SKM-1 treated with dmso at 0.1 percent for 144 hours (cell line): ENCODE data around the gene DERA.
"Not testable (repeated sequence)": the region's sequence is repeated elsewhere in the genome, so short reads cannot be mapped to it uniquely, and the experiment has no call there.

Experiments
- DNase-seq: peaks from one replicate; lab custom pipeline; 2025; ENCODE audit not compliant: unreplicated experiment; lab: John Stamatoyannopoulos, UW

The DERA gene

DNA sequence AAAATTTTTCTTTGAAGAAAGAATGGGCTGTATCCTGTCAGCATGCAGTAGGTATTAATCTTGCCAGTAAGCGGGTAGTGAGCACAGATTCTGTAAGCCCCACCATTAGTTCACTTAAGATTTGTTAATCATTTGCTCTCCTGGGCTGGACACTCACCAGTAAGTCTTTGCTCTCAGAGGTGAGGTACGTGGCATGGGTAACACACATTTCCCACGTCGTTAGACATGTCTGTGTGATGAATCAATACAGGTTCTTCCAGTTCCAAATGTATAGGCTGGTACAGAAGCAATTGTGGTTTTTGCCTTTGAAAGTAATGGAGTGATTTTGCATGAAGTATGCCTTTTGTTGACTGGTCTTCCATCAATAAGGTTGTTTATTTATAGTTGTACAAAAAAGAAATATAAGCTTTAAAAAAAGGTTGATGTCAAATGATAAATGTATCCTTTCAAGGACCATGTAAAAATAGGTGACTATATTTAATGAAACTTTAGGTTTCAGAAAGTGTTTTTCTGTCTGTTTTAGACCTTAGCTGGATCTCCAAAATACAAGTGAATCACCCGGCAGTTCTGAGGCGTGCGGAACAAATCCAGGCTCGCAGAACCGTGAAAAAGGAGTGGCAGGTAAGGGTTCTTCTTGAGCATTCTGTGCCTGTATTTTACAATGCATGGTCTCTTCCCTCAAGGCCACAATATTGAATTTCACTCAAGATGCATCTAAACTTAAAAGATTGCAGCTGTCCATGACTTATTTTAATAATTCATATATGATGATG is 45.5 kb downstream of the DERA start:
- DNase-seq: no peak

DNA sequence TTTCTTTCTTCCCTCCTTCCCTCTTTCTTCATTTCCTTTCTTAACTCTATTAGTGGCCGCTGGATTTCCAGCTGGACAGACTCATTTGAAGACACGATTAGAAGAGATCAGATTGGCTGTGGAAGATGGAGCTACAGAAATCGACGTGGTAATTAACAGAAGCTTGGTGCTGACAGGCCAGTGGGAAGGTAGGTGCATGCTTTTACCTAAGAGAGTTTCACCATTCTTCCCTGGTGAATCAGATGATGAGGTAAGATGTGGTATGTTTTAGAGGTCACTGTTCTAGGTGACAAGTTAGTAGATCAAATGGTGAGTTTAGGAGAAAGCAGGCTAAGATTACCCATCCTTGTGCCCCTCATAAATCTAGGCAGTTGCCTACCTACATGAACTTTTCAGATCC is 51.6 kb downstream of the DERA start:
- no peak for DNase-seq

- no peak for DNase-seq
Observed at GRCh38 chr12:15963271-15963670, 52.1 kb downstream of the DERA start.

DNA sequence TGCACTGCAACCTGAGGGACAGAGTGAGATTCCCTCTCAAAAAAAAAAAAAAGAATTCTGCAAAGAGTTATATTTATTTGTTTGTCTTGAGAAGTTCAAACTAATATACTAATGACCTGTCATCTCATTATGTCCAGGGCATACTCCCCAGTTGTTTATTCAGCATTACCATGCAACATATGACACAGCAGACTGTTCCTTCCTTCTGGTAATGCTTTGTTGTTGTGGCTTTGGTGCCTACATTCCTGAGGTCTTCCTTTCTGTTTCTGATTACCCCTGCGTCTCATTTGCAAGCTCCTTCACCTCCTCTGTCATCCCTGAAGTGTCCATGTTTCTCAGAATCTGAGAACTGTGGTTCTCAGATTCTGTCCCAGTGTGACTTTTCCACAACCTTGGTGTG is 55.3 kb downstream of the DERA start:
- DNase-seq: no peak

DNA sequence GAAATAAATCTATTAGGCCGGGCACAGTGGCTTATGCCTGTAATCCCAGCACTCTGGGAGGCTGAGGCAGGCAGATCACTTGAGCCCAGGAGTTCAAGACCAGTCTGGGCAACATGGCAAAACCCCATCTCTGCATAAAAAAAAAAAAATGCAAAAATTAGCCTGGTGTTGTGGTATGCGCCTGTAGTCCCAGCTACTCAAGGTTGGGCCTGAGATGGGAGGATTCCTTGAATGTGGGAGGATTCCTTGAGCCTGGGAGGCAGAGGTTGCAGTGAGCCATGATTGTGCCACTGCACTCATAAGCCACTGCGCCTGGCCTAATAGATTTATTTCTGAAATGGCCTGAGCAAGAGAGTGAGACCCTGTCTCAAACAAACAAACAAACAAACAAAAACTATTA is 55.9 kb downstream of the DERA start:
- DNase-seq: not testable (repeated sequence)

DNA sequence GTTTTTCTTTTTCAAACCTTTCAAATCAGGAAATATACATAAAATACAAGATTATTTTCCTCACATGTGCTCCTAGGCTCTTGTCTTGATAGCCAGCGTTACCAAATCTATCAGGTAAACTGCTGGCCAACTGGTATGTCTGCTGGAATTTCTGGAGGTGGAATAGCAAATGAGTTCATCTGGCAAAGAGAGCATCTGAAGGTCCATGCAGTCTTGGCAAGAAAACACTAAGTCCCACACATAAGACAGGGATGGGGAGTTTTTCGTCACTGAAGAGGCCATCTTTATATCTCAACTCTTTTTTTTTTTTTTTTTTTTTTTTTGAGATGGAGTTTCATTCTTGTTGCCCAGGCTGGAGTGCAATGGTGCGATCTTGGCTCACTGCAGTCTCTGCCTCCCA is 60.1 kb downstream of the DERA start:
- DNase-seq: no peak

- no peak for DNase-seq
Observed at GRCh38 chr12:15972894-15973293, 61.8 kb downstream of the DERA start.

- DNase-seq: no peak
Observed at GRCh38 chr12:15977999-15978951, 67.1 kb downstream of the DERA start.

DNA sequence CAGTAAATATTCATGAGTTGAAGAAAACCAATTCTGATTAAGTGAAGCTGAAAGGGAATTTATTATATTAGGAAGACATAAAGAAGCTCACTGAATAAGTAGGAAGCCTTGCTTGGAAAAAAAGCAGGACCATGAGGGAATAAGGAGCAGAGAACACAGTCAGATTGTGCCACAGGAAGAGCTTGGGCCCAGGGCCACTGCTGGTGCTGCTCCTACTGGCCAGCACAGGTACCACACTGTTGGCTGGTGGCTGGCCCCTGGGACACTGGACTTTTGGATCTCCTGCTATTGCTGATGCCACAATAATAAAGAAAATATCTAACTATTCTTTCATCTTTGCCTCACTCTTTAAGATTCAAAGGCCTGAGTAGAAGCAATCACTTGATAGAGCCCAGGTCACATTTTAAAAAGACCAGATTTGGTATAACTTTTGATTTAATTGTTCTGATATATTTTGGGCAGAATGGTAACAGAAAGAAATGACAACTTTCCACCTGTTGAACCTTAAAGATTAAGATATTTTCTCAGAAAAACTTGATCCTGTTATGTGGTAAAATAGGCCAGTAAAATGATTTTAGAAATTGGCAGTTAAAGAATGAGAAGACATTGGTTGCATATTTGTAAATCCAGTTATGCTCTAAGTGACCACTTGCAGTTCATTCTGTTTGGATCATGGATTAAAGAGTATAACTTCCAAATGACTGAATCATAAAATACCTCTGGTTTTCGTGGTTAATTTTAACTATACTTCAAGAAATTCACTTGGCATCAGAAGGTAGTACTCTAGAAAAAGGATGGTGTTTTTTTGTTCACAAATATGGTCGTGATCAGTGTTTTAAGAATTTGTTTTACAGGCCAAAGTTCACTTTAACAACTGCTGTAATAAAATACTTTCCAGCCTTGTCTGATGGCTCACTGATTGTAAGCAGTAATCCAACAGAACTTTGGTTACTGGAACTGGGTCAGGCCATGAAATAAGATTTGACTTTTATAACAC is 68.3 kb downstream of the DERA start:
- DNase-seq: no peak

DNA sequence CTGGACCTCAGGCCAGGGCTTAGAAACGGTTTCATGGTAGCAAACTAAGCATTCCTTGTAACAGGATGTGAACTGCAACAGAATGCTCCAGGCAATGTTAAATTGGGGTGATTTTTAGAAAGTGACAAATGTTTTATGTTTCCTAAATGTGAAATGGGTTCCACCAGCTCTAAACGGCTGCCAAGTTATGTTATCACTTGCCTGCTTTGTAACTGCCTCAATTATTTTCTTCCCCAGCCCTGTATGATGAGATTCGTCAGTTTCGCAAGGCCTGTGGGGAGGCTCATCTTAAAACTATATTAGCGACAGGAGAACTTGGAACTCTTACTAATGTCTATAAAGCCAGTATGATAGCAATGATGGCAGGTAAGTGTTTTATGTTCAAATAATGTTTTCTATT is 70.9 kb downstream of the DERA start:
- no peak for DNase-seq

DNA sequence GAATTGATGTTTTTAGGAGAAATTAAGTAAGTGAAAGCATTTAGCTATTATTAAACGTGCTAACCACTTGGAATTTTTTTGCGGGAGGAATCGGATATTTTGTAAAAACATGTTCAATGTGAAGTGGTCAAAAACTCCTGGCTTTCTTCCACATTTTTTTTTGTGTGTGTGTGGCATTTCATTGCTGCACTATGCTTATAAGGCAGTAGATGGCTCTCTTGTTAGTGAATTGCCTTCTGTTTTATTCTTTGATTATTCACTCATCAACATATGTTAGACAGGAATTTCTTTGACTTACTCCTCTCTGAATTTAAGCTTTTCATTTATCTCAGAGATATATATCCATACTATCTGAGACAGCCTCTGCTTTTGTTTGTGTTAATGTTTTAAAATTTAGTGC is 71.3 kb downstream of the DERA start:
- no peak for DNase-seq

DNA sequence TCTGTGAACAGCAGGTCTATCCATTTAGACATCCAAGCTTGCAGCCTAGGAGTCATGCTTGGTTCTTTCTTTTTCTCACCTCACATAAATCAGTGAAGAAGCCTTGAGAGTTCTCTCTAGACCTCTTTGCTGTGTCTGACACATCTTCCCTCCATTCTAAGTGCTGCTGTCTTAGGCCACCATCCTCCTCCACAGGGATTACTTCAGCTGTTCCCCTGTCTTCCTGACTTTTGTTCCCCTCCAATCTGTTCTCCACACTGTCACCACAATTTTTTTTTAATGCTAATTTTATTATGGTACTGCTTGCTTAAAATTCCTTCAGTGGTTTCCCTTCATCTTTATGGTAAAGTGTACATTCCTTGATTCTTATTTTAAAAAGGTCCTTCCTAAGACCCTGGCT is 71.8 kb downstream of the DERA start:
- no peak for DNase-seq

- DNase-seq: no peak
Observed at GRCh38 chr12:15984097-15984800, 73.1 kb downstream of the DERA start.

DNA sequence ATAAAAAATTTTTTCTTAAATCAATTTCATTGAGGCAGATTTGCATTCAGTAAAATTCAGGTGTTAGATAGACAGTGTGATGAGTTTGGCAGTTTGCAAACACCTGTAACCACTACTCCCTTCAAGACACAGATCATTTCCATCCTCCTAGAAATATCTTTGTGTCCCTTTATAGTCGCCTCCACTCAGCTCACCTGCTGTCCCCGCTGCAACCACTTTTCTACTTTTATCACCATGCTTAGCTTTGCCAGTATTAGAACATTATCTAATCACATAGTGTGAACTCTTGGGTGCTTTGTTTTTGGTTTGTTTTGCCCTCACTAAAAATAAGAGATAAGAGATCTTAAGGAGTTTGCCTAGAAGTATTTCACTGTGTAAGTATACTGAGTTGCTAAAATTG is 73.8 kb downstream of the DERA start:
- no peak for DNase-seq

DNA sequence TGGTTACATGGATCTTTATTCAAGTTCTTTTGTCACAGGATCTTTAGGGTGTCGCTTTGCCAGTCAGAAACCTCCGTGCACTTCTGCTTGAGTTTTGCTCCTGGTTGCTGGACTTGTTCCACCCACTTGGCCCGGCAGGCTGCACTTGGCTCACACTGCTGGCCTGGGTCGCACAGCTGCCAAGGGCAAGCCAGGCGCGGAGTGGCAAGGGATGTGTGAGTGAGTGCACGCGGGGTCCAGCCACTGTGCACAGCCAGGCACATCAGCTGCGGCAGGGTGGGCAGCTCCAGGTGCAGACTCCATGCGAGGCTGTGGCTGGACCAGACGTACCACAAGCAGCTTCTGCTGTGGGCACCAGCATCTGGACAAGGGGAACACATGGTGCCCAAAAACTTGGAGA is 76.6 kb downstream of the DERA start:
- DNase-seq: no peak

- DNase-seq: no peak
Observed at GRCh38 chr12:15988983-15989755, 78.0 kb downstream of the DERA start.

- DNase-seq: no peak
Observed at GRCh38 chr12:15995801-15996200, 84.7 kb downstream of the DERA start.

DNA sequence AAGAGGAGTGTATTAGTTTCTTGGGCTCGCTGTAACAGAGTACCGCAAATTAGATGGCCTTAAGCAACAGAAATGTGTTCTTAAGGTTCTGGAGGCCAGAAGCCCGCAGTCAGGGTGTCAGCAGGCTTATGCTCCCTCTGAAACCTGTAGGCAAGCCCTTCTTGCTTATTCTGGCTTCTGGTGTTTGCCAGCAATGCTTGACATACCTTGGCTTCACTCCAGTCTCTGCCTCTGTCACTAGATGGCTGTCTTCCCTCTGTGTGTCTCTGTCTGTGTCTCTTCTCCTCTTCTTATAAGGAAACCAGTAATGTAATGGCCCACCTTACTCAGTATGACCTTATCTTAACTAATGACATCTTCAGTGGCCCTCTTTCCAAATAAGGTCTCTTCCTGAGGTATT is 85.1 kb downstream of the DERA start:
- DNase-seq: no peak

DNA sequence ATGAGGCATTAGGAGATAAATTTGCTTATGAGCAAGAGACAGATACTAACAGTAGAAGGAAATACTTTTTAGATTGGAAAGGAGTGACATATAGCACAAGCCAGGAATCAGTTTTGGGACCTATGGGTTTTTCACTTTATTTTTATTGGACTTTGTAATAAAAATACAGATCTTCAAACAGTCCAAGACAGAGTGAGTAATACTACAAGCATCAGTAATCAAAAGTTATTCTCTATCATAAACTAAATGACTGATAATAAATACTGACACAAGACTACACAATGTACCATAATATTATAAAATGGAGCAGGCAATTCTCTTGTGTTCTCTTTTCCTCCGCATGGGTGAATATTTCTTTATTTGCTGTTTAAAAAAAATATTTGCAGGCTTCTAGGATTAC is 85.8 kb downstream of the DERA start:
- DNase-seq: no peak

DNA sequence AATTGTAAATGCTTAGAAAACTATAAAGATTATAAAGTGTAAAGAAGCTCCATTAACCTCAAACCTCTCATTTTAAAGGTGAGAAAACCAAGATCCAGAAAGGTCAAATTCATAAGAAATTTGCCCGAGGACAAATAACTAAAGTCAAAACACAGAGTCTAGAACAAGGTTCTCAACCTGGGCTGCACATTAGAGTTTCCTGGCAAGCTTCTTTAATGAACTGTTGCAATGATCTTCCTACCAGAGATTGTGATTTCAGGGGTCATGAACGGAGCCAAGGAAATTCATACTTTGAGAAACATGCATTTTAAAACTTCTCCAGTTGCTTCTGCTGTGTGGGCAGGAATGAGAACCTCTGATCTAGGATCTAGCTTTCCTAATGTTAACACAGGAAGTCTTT is 86.8 kb downstream of the DERA start:
- DNase-seq: no peak
